B cell (primary cell): Measurements from ENCODE around the gene SLC43A3. TPM values are rescaled to one million over a fixed set of nuclear protein-coding genes. Genes with fewer than 3 reads are reported as not detected.

ENCODE experiments used
- ATAC-seq: fragments of 200-7000 bp; cut with Tn5 transposase; one replicate; pipeline ENCODE4 v1.10.0; 2021; ENCODE audit warnings: low read depth, mild to moderate bottlenecking, moderate number of reproducible peaks, moderate library complexity
- CTCF ChIA-PET: fragments of 350-600 bp; sonication (Branson Sonifier 250); formaldehyde crosslinking; loops from one replicate; lab custom pipeline; 2021; ENCODE audit warnings: antibody characterized with exemption, inconsistent platforms; lab: Charles Lee
- POLR2A ChIA-PET: fragments of 350-600 bp; sonication (Branson Sonifier 250); formaldehyde crosslinking; loops from one replicate; lab custom pipeline; 2021; ENCODE audit warnings: antibody characterized with exemption; lab: Charles Lee
- DNase-seq: peaks from one replicate; pipeline ENCODE4 v3.0.0; 2013
- H2AFZ ChIP-seq: 2 replicates; pipeline ENCODE4 v1.6.1; 2012; ENCODE audit warnings: mild to moderate bottlenecking, low read depth, low read length; ENCODE audit not compliant: insufficient read depth, poor library complexity, severe bottlenecking
- H3K27ac ChIP-seq, 2 donors: 1 replicate in 1 of 2; 2 replicates in 1 of 2; pipeline ENCODE4 v1.5.1; 2012 to 2013; ENCODE audit warnings: low read length in 2 of 2, mild to moderate bottlenecking in 2 of 2, moderate library complexity in 1 of 2
- H3K27me3 ChIP-seq, 4 experiments: fragments of 200-600 bp in 1 of 4; sonication (generic) in 1 of 4; replicated peaks in 1 of 4; 1 replicate in 2 of 4; 2 replicates in 2 of 4; pipeline versions ENCODE4 v1.6.1 to v1.7.0; 2013 to 2016; ENCODE audit warnings: low read length in 3 of 4, mild to moderate bottlenecking in 2 of 4, mixed read lengths in 1 of 4, moderate library complexity in 1 of 4; ENCODE audit not compliant: insufficient read depth in 4 of 4, control insufficient read depth in 3 of 4; ENCODE audit errors: control extremely low read depth in 1 of 4
- H3K36me3 ChIP-seq, 2 experiments: replicated peaks in 1 of 2; 1 replicate in 1 of 2; 2 replicates in 1 of 2; pipeline versions ENCODE4 v1.6.1 to v1.7.1; 2013; ENCODE audit warnings: low read length in 1 of 2; ENCODE audit not compliant: insufficient read depth in 2 of 2, control insufficient read depth in 1 of 2; ENCODE audit errors: control extremely low read depth in 1 of 2, extremely low read depth in 1 of 2
- H3K4me1 ChIP-seq, 2 donors: fragments of 200-600 bp in 1 of 2; sonication (generic) in 1 of 2; 1 replicate in 1 of 2; 2 replicates in 1 of 2; pipeline versions ENCODE4 v1.5.1 to v1.6.1; 2013 to 2017; ENCODE audit warnings: low read length in 2 of 2; ENCODE audit not compliant: control insufficient read depth in 2 of 2, insufficient read depth in 2 of 2
- H3K4me2 ChIP-seq: replicated peaks from 2 replicates; pipeline ENCODE3; 2012; ENCODE audit warnings: mild to moderate bottlenecking, low read depth, low read length; ENCODE audit not compliant: poor library complexity, severe bottlenecking
- H3K4me3 ChIP-seq, 5 experiments: fragments of 200-600 bp in 1 of 5; sonication (generic) in 1 of 5; 1 replicate in 3 of 5; 2 replicates in 2 of 5; pipeline versions ENCODE4 v1.5.1 to v1.7.0; 2011 to 2016; ENCODE audit warnings: low read length in 4 of 5, mild to moderate bottlenecking in 4 of 5, low read depth in 2 of 5, control low read depth in 1 of 5, moderate library complexity in 1 of 5; ENCODE audit not compliant: insufficient read depth in 1 of 5; ENCODE audit errors: control extremely low read depth in 1 of 5, extremely low read depth in 1 of 5
- H3K79me2 ChIP-seq: fragments of 200-600 bp; sonication (generic); one replicate; pipeline ENCODE4 v1.6.0; 2016; ENCODE audit warnings: low read length; ENCODE audit not compliant: control insufficient read depth, insufficient read depth
- H3K9ac ChIP-seq: fragments of 200-600 bp; sonication (generic); 2 replicates; pipeline ENCODE4 v1.6.1; 2017; ENCODE audit warnings: mild to moderate bottlenecking, low read length, moderate library complexity
- H3K9me3 ChIP-seq, 3 donors: one replicate each; pipeline versions ENCODE4 v1.6.1 to v1.7.1; 2013; ENCODE audit warnings: low read length in 2 of 3; ENCODE audit not compliant: control insufficient read depth in 2 of 3, insufficient read depth in 1 of 3; ENCODE audit errors: control extremely low read depth in 1 of 3
- H4K20me1 ChIP-seq: 2 replicates; pipeline ENCODE4 v1.6.0; 2012; ENCODE audit warnings: mild to moderate bottlenecking, low read length; ENCODE audit not compliant: insufficient read depth, control insufficient read depth, poor library complexity, severe bottlenecking
- H3K27ac Mint-ChIP-seq: one replicate; pipeline ENCODE4 v1.8.0; 2021; ENCODE audit warnings: mixed read lengths
- H3K27me3 Mint-ChIP-seq: one replicate; pipeline ENCODE4 v1.8.0; 2021; ENCODE audit warnings: mixed read lengths
- H3K4me1 Mint-ChIP-seq: one replicate; pipeline ENCODE4 v1.8.0; 2021; ENCODE audit warnings: mixed read lengths
- H3K4me3 Mint-ChIP-seq: one replicate; pipeline ENCODE4 v1.8.0; 2021; ENCODE audit warnings: mixed read lengths
- H3K9me3 Mint-ChIP-seq: one replicate; pipeline ENCODE4 v1.8.0; 2022; ENCODE audit warnings: mixed read lengths; ENCODE audit not compliant: insufficient read depth
- CTCF ChIP-seq: fragments of 200-600 bp; IDR thresholded peaks from one replicate; pipeline ENCODE4 v1.8.0; 2022; ENCODE audit warnings: antibody characterized with exemption, mild to moderate bottlenecking
- EZH2 ChIP-seq: IDR thresholded peaks from 2 replicates; pipeline ENCODE4 v1.6.1; 2012; ENCODE audit warnings: borderline replicate concordance, low read depth, mild to moderate bottlenecking, moderate library complexity, low read length; ENCODE audit not compliant: insufficient read depth, poor library complexity, severe bottlenecking
- WGBS: methylation state at CpG from one replicate; pipeline ENCODE4 v1.1.5; 2013; ENCODE audit warnings: missing lambda C conversion rate; ENCODE audit not compliant: insufficient coverage; 5-methylcytosine and 5-hydroxymethylcytosine counted together
- intact Hi-C: fragments of 100-400 bp; cut with micrococcal nuclease; formaldehyde crosslinking; loops from one replicate; pipeline ENCODE4 v1.10.0; 2022
- polyA plus RNA-seq: library from polyadenylated mRNA; depleted of rRNA; stranded (reverse); fragments of >200 nt; gene quantifications from 2 replicates; pipeline ENCODE4 v1.2.3, GENCODE V29; 2012
- total RNA-seq, 2 donors: library from RNA; stranded (reverse); fragments of 120-200 nt in 1 of 2; gene quantifications; 1 replicate in 1 of 2; 2 replicates in 1 of 2; pipeline versions ENCODE4 v1.2.3 to v1.2.4, GENCODE V29; 2013 to 2022

Gene SLC43A3
- total and polyA plus RNA-seq, 2 donors (not counting 1 experiment from before 2014, with no cell fraction given), result 7.6 to 20.9 TPM

- no peak overlapping the region for H3K27ac Mint-ChIP-seq
- no peaks in the 10 kb centered on the region for H3K9me3 Mint-ChIP-seq
- Histone ChIP-seq H3K36me3 (no peaks in the 10 kb centered on the region), H3K4me1 (peaks cover 37 to 41% of the 10 kb centered on the region in 2 donors), H2AFZ (peak overlapping the region; percentile 75), H3K27me3 (peaks cover 0 to 51% (median 28%) of the 10 kb centered on the region in 4 experiments), H3K27ac (no peak overlapping the region), H3K4me2 (peak overlapping the region; percentile 95), H3K4me3 (peak overlapping the region in 2 of 5 experiments; percentile 51 to 63), H3K79me2 (no peaks in the 10 kb centered on the region), H4K20me1 (peaks cover 12% of the 10 kb centered on the region), H3K9me3 (peaks cover 0 to 16% (median 0%) of the 10 kb centered on the region in 3 donors), H3K9ac (peak overlapping the region; percentile 62)
- no peak for DNase-seq
- ChIA-PET POLR2A (interaction anchor here (0.6 to 1.4 kb wide), 4 partner anchors 26 to 1132 kb away, joined by 3 to 14 read pairs (median 6); partner anchors contain the start of gene TIMM10), CTCF (interaction anchor here (0.6 to 9.6 kb wide), 53 partner anchors 8 to 1700 kb away, joined by 3 to 348 read pairs (median 6); partner anchors contain the start of genes MED19, P2RX3, SLC43A1 and SLC43A3)
- intact Hi-C loops, result loop anchor here (5.0 kb wide), 1 partner anchor 34 kb away; no protein-coding TSS in a partner anchor
- no peak for ATAC-seq
- 2% methylated on average over 9 of the region's 16 CpGs for WGBS
- H3K4me3 Mint-ChIP-seq, result peak overlapping the region; percentile 67
- peaks cover 49% of the 10 kb centered on the region for H3K27me3 Mint-ChIP-seq
- TF ChIP-seq CTCF (no peak), EZH2 (no peak)
- peaks cover 29% of the 10 kb centered on the region for H3K4me1 Mint-ChIP-seq
These were observed 31.1 kb upstream of the SLC43A3 start for GRCh38 chr11:57458060-57458409.

GRCh38 chr11:57457643-57458023 is 30.7 kb upstream of the SLC43A3 start:
- POLR2A ChIA-PET, result interaction anchor here (0.6 to 1.4 kb wide), 3 partner anchors 26 to 73 kb away, joined by 3 to 7 read pairs (median 4); partner anchors contain the start of gene TIMM10
- peaks cover 48% of the 10 kb centered on the region for H3K27me3 Mint-ChIP-seq

More at GRCh38 chr11:57457643-57458023, 30.7 kb upstream of the SLC43A3 start:
- no peak for DNase-seq
- no peaks in the 10 kb centered on the region for H3K79me2 ChIP-seq
- 0% methylated on average over 1 of the region's 7 CpGs for WGBS
- Mint-ChIP-seq H3K27ac (no peak overlapping the region), H3K4me1 (peaks cover 26% of the 10 kb centered on the region), H3K9me3 (no peaks in the 10 kb centered on the region), H3K4me3 (peak overlapping the region; percentile 67)
- H4K20me1 ChIP-seq, result peaks cover 12% of the 10 kb centered on the region
- peak overlapping the region; percentile 95 for H3K4me2 ChIP-seq
- intact Hi-C loops, result loop anchor here (1.0 to 5.0 kb wide), 7 partner anchors 23 to 1055 kb away; partner anchors contain the start of gene UBE2L6
- peaks cover 0 to 51% (median 28%) of the 10 kb centered on the region in 4 experiments for H3K27me3 ChIP-seq
- H3K4me1 ChIP-seq, result peaks cover 37 to 41% of the 10 kb centered on the region in 2 donors
- H3K36me3 ChIP-seq, result no peaks in the 10 kb centered on the region
- H3K4me3 ChIP-seq, result no peak overlapping the region
- no peak overlapping the region for H3K27ac ChIP-seq
- peaks cover 0 to 16% (median 0%) of the 10 kb centered on the region in 3 donors for H3K9me3 ChIP-seq
- ATAC-seq, result peak; percentile 10
- no peak overlapping the region for H2AFZ ChIP-seq
- CTCF ChIA-PET, result interaction anchor here (0.6 to 9.6 kb wide), 53 partner anchors 8 to 1700 kb away, joined by 3 to 348 read pairs (median 6); partner anchors contain the start of genes MED19, P2RX3, SLC43A1 and SLC43A3
- TF ChIP-seq CTCF, result peak; percentile 72
- no peak for TF ChIP-seq EZH2
- peak overlapping the region; percentile 62 for H3K9ac ChIP-seq
